Measurements from ENCODE around the gene CNEP1R1. TPM values are rescaled to one million over a fixed set of nuclear protein-coding genes. Genes with fewer than 3 reads are reported as not detected.

CNEP1R1 gene
- total RNA-seq, 4 donors from 2014 or later: 7.0 to 13.1 (median 10.8) TPM

GRCh38 chr16:50083996-50084395 is 59.0 kb downstream of the CNEP1R1 start:
- Histone ChIP-seq H3K4me3 (replicated peaks in 1 of 3) (no peak overlapping the region), H3K27ac (no peak overlapping the region), H3K4me1 (no peaks in the 10 kb centered on the region), H3K27me3 (no peaks in the 10 kb centered on the region), H3K9me3 (no peaks in the 10 kb centered on the region), H3K36me3 (peaks cover 23 to 33% of the 10 kb centered on the region in 2 donors)
- WGBS, 2 donors: 91 to 94% methylated on average over 8 of the region's 8 CpGs
- TF ChIP-seq POLR2A (IDR thresholded peaks at IDR 0.05): no peak
- no peak for TF ChIP-seq CTCF (IDR thresholded peaks at IDR 0.05)
- intact Hi-C loops (cut with DNase I): no loop called here
- DNase-seq: no peak

DNA sequence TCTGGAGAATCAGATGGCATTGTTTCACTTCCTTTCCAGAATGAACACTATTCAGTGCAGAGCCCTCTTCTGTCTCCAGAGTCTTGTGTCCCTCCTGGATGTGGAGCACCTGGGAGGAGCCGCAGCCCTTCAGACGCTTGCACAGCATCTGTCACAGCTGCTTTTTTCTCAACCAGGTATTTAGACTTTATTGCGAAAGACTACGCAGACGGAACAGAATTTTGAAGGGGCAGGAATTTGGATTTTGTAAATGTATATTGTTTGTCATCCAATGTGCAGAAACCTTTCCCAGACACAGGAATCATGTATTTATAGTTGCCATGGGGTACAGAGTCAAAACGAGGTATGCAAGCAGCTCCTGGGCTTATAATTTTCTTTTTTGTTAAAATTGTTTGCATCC is 61.2 kb downstream of the CNEP1R1 start:
- WGBS, 2 donors: 97 to 98% methylated on average over 6 of the region's 6 CpGs
- Histone ChIP-seq H3K36me3 (peaks cover 16 to 33% of the 10 kb centered on the region in 2 donors), H3K9me3 (no peaks in the 10 kb centered on the region), H3K4me1 (no peaks in the 10 kb centered on the region), H3K4me3 (replicated peaks in 1 of 3) (no peak overlapping the region), H3K27me3 (no peaks in the 10 kb centered on the region), H3K27ac (no peak overlapping the region)
- no peak for DNase-seq
- TF ChIP-seq POLR2A (IDR thresholded peaks at IDR 0.05) (no peak), CTCF (IDR thresholded peaks at IDR 0.05) (no peak)
- intact Hi-C loops (cut with DNase I): no loop called here

Small RNA genes within 50 kb of the gene (small RNA-seq; reads per million reads assigned to genes)
- gene RF00017: not detected

Other genes with a start within 250 kb of the CNEP1R1 start
- 10 to 100 TPM in 1 of 4 donors, 1 to 10 TPM in 3; 7.4 to 10.0 (median 8.5) TPM for gene ZNF423, start 169.1 kb upstream of the CNEP1R1 start, total RNA-seq
- 10 to 100 TPM; 12.6 to 24.1 (median 17.9) TPM for gene HEATR3, start 40.7 kb downstream of the CNEP1R1 start, total RNA-seq
- 10 to 100 TPM in 3 of 4 donors, 1 to 10 TPM in 1; 10.0 to 14.7 (median 11.4) TPM for gene TENT4B, start 128.1 kb downstream of the CNEP1R1 start, total RNA-seq
- gene ADCY7, start 241.3 kb downstream of the CNEP1R1 start, total RNA-seq: 1 to 10 TPM; 4.2 to 8.2 (median 7.1) TPM